Measurements from ENCODE around the gene INPP5E.

DNA sequence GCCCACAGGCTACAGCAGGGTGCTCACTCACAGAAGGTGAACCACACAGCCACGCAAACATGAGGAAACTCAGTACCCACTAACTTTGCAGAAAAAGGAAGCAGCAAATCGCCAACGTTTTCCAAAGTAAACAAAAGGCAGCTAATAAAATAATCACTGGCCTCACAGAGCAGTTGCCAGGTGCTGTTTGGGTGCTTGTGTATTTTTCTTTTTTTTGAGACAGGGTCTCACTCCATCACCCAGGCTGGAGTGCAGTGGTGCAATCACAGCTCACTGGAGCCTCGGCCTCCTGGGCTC, 43.5 kb downstream of the INPP5E start:
- TF ChIP-seq, protein P1, sequence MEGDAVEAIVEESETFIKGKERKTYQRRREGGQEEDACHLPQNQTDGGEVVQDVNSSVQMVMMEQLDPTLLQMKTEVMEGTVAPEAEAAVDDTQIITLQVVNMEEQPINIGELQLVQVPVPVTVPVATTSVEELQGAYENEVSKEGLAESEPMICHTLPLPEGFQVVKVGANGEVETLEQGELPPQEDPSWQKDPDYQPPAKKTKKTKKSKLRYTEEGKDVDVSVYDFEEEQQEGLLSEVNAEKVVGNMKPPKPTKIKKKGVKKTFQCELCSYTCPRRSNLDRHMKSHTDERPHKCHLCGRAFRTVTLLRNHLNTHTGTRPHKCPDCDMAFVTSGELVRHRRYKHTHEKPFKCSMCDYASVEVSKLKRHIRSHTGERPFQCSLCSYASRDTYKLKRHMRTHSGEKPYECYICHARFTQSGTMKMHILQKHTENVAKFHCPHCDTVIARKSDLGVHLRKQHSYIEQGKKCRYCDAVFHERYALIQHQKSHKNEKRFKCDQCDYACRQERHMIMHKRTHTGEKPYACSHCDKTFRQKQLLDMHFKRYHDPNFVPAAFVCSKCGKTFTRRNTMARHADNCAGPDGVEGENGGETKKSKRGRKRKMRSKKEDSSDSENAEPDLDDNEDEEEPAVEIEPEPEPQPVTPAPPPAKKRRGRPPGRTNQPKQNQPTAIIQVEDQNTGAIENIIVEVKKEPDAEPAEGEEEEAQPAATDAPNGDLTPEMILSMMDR (IDR thresholded peaks at IDR 0.05; ENCODE audit: low read depth, low read length, poor library complexity, severe bottlenecking), result no peak
- TF ChIP-seq EZH2phosphoT487 (IDR thresholded peaks at IDR 0.05; ENCODE audit: borderline replicate concordance, low read length), result no peak
